ENCODE measurements around the gene SIGLEC9.

DNA sequence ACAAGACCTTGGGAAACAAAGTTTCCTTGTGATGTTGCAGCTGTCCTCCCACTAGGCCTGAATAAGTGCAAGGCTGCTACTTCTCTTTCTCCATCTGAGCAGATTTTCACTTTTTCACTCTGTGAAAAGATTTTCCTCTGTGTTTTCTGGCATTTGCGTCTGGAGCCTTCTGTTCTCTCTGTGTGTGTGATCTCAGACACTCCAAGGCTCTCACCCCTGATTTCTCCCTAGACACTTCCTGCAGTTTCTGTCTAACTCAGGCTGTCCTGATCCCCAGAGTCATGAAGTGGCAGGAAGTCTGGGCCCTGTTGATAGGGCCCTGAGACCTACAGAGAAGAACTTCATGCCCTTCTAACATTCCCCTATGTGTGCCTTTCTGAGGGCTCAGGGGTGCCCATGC lies 54.5 kb downstream of the SIGLEC9 start:
- TF ChIP-seq, protein P1, sequence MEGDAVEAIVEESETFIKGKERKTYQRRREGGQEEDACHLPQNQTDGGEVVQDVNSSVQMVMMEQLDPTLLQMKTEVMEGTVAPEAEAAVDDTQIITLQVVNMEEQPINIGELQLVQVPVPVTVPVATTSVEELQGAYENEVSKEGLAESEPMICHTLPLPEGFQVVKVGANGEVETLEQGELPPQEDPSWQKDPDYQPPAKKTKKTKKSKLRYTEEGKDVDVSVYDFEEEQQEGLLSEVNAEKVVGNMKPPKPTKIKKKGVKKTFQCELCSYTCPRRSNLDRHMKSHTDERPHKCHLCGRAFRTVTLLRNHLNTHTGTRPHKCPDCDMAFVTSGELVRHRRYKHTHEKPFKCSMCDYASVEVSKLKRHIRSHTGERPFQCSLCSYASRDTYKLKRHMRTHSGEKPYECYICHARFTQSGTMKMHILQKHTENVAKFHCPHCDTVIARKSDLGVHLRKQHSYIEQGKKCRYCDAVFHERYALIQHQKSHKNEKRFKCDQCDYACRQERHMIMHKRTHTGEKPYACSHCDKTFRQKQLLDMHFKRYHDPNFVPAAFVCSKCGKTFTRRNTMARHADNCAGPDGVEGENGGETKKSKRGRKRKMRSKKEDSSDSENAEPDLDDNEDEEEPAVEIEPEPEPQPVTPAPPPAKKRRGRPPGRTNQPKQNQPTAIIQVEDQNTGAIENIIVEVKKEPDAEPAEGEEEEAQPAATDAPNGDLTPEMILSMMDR (IDR thresholded peaks at IDR 0.05 in 2 of 3, conservative IDR thresholded peaks at IDR 0.05 in 1 of 3; ENCODE audit: borderline replicate concordance in 1 of 3, insufficient read depth in 1 of 3, low read depth in 2 of 3, low read length in 2 of 3) = no peak
- TF ChIP-seq POLR2A (IDR thresholded peaks at IDR 0.05; ENCODE audit: borderline replicate concordance, extremely low read depth, insufficient read depth, insufficient read length) (no peak), ZNF274 (IDR thresholded peaks at IDR 0.05; ENCODE audit: low read depth, low read length) (no peak)

All from HCT116 (cell line).